Panc1 (cell line): ENCODE results near the gene LIPC.

Experiments
- POLR2AphosphoS5 ChIP-seq: IDR thresholded peaks from 2 replicates; pipeline ENCODE4 v1.6.1; 2012; ENCODE audit warnings: mild to moderate bottlenecking, low read depth, low read length, moderate library complexity
- SIN3A ChIP-seq: IDR thresholded peaks from 2 replicates; pipeline ENCODE4 v1.6.1; 2012; ENCODE audit warnings: low read depth, mild to moderate bottlenecking, low read length, moderate library complexity, borderline replicate concordance; ENCODE audit not compliant: insufficient read depth
- TCF7L2 ChIP-seq: IDR thresholded peaks from 2 replicates; pipeline ENCODE4 v1.6.1; 2011; ENCODE audit warnings: mild to moderate bottlenecking, low read depth, low read length, inconsistent platforms
- TF ChIP-seq, protein P1 (sequence below): fragments of 450-650 bp; IDR thresholded peaks from 2 replicates; pipeline ENCODE4 v1.5.1; 2017; ENCODE audit warnings: mild to moderate bottlenecking
- TF ChIP-seq, protein P2 (sequence below), 2 experiments: IDR thresholded peaks; 2 replicates each; pipeline ENCODE4 v1.6.1; 2011 to 2012; ENCODE audit warnings: low read depth in 2 of 2, control low read depth in 1 of 2, low read length in 1 of 2, mild to moderate bottlenecking in 1 of 2, moderate library complexity in 1 of 2; ENCODE audit not compliant: insufficient read depth in 1 of 2

DNA sequence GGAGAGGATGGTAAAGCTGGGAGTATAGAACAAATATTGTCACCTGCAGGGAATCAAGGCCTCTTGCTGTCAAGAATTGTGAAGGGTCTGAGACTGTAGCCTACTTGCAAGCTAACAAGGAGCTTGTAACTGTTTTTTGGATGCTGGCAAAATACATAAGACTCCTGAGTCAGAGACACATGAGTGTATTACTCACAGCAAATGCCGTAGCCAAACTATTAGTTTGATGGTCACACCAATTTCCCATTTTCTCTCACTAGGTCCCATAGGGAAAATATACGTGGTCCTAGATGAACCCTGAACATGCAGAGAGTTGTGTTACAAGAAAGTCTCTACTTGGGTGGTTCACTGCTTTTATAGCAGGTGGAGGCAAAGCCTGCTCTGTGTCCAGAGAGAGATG, 44.7 kb upstream of the LIPC start:
- TF ChIP-seq, protein P1, sequence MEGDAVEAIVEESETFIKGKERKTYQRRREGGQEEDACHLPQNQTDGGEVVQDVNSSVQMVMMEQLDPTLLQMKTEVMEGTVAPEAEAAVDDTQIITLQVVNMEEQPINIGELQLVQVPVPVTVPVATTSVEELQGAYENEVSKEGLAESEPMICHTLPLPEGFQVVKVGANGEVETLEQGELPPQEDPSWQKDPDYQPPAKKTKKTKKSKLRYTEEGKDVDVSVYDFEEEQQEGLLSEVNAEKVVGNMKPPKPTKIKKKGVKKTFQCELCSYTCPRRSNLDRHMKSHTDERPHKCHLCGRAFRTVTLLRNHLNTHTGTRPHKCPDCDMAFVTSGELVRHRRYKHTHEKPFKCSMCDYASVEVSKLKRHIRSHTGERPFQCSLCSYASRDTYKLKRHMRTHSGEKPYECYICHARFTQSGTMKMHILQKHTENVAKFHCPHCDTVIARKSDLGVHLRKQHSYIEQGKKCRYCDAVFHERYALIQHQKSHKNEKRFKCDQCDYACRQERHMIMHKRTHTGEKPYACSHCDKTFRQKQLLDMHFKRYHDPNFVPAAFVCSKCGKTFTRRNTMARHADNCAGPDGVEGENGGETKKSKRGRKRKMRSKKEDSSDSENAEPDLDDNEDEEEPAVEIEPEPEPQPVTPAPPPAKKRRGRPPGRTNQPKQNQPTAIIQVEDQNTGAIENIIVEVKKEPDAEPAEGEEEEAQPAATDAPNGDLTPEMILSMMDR: no peak
- TF ChIP-seq SIN3A: no peak
- no peak for TF ChIP-seq POLR2AphosphoS5
- TF ChIP-seq, protein P2, sequence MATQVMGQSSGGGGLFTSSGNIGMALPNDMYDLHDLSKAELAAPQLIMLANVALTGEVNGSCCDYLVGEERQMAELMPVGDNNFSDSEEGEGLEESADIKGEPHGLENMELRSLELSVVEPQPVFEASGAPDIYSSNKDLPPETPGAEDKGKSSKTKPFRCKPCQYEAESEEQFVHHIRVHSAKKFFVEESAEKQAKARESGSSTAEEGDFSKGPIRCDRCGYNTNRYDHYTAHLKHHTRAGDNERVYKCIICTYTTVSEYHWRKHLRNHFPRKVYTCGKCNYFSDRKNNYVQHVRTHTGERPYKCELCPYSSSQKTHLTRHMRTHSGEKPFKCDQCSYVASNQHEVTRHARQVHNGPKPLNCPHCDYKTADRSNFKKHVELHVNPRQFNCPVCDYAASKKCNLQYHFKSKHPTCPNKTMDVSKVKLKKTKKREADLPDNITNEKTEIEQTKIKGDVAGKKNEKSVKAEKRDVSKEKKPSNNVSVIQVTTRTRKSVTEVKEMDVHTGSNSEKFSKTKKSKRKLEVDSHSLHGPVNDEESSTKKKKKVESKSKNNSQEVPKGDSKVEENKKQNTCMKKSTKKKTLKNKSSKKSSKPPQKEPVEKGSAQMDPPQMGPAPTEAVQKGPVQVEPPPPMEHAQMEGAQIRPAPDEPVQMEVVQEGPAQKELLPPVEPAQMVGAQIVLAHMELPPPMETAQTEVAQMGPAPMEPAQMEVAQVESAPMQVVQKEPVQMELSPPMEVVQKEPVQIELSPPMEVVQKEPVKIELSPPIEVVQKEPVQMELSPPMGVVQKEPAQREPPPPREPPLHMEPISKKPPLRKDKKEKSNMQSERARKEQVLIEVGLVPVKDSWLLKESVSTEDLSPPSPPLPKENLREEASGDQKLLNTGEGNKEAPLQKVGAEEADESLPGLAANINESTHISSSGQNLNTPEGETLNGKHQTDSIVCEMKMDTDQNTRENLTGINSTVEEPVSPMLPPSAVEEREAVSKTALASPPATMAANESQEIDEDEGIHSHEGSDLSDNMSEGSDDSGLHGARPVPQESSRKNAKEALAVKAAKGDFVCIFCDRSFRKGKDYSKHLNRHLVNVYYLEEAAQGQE (IDR thresholded peaks at IDR 0.05; ENCODE audit: insufficient read depth in 1 of 2, low read depth in 2 of 2, low read length in 1 of 2): no peak
- no peak for TF ChIP-seq TCF7L2
